ENCODE measurements around the gene ATP6V0A1. TPM values are rescaled to one million over a fixed set of nuclear protein-coding genes. Genes with fewer than 3 reads are reported as not detected.

ATP6V0A1 gene
- total RNA-seq, 1 experiment from 2014 or later = 53.4 TPM

GRCh38 chr17:42507671-42508070 lies 49.0 kb downstream of the ATP6V0A1 start:
- in situ Hi-C loops (cut with HindIII; ENCODE audit: low pct_unique_long_range_greater_than_20kb, low sequenced_read_pairs) = no loop called here
- Histone ChIP-seq H3K9me3 (ENCODE audit: control insufficient read depth, insufficient read depth, low read depth, low read length) (no peaks in the 10 kb centered on the region), H3K36me3 (ENCODE audit: control insufficient read depth, insufficient read depth, low read length) (peaks cover 9% of the 10 kb centered on the region), H3K4me3 (ENCODE audit: low read depth in 2 of 2, low read length in 2 of 2) (no peak overlapping the region), H3K27me3 (ENCODE audit: control insufficient read depth, insufficient read depth, low read length) (no peaks in the 10 kb centered on the region), H3K27ac (ENCODE audit: low read length) (no peak overlapping the region), H3K4me1 (ENCODE audit: control insufficient read depth, insufficient read depth, low read length) (no peaks in the 10 kb centered on the region)
- intact Hi-C loops (cut with micrococcal nuclease; ENCODE audit: unreplicated experiment) = no loop called here
- POLR2A ChIA-PET = no interaction called here
- ATAC-seq (no peak), DNase-seq (ENCODE audit: low read depth, low spot score) (no peak)
- no TSS peak for BruUV-seq (replicated peaks)
- CTCF ChIA-PET = no interaction called here
- no peak for TF ChIP-seq TCF7L2 (IDR thresholded peaks at IDR 0.05; ENCODE audit: low read depth, low read length)
- no peak for TF ChIP-seq SIN3A (IDR thresholded peaks at IDR 0.05; ENCODE audit: borderline replicate concordance, insufficient read depth, low read depth, low read length)
- no peak for TF ChIP-seq REST (IDR thresholded peaks at IDR 0.05; ENCODE audit: insufficient read depth in 1 of 2, low read depth in 2 of 2, low read length in 1 of 2)
- TF ChIP-seq CTCF (IDR thresholded peaks at IDR 0.05) = no peak

- H3K4me3 ChIP-seq (ENCODE audit: low read depth in 2 of 2, low read length in 2 of 2) = no peak overlapping the region
- peaks cover 6% of the 10 kb centered on the region for H3K36me3 ChIP-seq (ENCODE audit: control insufficient read depth, insufficient read depth, low read length)
- CTCF ChIA-PET = no interaction called here
- no peaks in the 10 kb centered on the region for H3K9me3 ChIP-seq (ENCODE audit: control insufficient read depth, insufficient read depth, low read depth, low read length)
- H3K27me3 ChIP-seq (ENCODE audit: control insufficient read depth, insufficient read depth, low read length) = no peaks in the 10 kb centered on the region
- POLR2A ChIA-PET = interaction anchor here (0.6 kb wide), 1 partner anchor 86 kb away, joined by 3 read pairs; no protein-coding TSS in a partner anchor
- in situ Hi-C loops (cut with HindIII; ENCODE audit: low pct_unique_long_range_greater_than_20kb, low sequenced_read_pairs) = no loop called here
- H3K27ac ChIP-seq (ENCODE audit: low read length) = no peak overlapping the region
- no peak for ATAC-seq
- intact Hi-C loops (cut with micrococcal nuclease; ENCODE audit: unreplicated experiment) = no loop called here
- no peaks in the 10 kb centered on the region for H3K4me1 ChIP-seq (ENCODE audit: control insufficient read depth, insufficient read depth, low read length)
- no TSS peak for BruUV-seq (replicated peaks)
- DNase-seq (ENCODE audit: low read depth, low spot score) = no peak
- TF ChIP-seq POLR2AphosphoS5 (IDR thresholded peaks at IDR 0.05; ENCODE audit: low read depth, low read length) (no peak), CTCF (IDR thresholded peaks at IDR 0.05) (no peak), TCF7L2 (IDR thresholded peaks at IDR 0.05; ENCODE audit: low read depth, low read length) (no peak), REST (IDR thresholded peaks at IDR 0.05; ENCODE audit: insufficient read depth in 1 of 2, low read depth in 2 of 2, low read length in 1 of 2) (no peak), SIN3A (IDR thresholded peaks at IDR 0.05; ENCODE audit: borderline replicate concordance, insufficient read depth, low read depth, low read length) (no peak)
These were observed 49.9 kb downstream of the ATP6V0A1 start for GRCh38 chr17:42508426-42509165.

All from Panc1 (cell line).